Prostate gland (tissue), 2 donors: ENCODE data around the gene UQCRC2.

Experiments
- CTCF ChIP-seq, 4 experiments: fragments of 200-600 bp in 2 of 4; fragments of 450-650 bp in 2 of 4; sonication (generic) in 2 of 4; IDR thresholded peaks; 1 replicate in 3 of 4; 2 replicates in 1 of 4; pipeline ENCODE4 v1.5.1; 2016 to 2019; ENCODE audit warnings: antibody characterized with exemption in 4 of 4, mild to moderate bottlenecking in 2 of 4, moderate library complexity in 2 of 4
- POLR2A ChIP-seq: fragments of 450-650 bp; IDR thresholded peaks from one replicate; pipeline ENCODE4 v1.6.1; 2016; ENCODE audit warnings: antibody characterized with exemption, mild to moderate bottlenecking
- POLR2AphosphoS5 ChIP-seq: sonication (generic); formaldehyde crosslinking; IDR thresholded peaks from one replicate; pipeline ENCODE4 v1.6.1; 2017; ENCODE audit warnings: antibody characterized with exemption

- no peak for TF ChIP-seq CTCF (IDR thresholded peaks at IDR 0.05)
- no peak for TF ChIP-seq POLR2A
- no peak for TF ChIP-seq POLR2AphosphoS5
Observed at GRCh38 chr16:22001591-22001990, 48.4 kb downstream of the UQCRC2 start.
